Measurements from ENCODE around the gene SECISBP2L. TPM values are rescaled to one million over a fixed set of nuclear protein-coding genes. Genes with fewer than 3 reads are reported as not detected.

The SECISBP2L gene
- total RNA-seq (10 to 100 TPM; 64.3 to 72.9 TPM), polyA plus RNA-seq (10 to 100 TPM in 1 of 2 donors, 1 to 10 TPM in 1; 9.1 to 22.3 TPM)

- intact Hi-C loops (cut with micrococcal nuclease): loop anchor here (1.0 to 10.0 kb wide), 9 partner anchors 72 to 1201 kb away; partner anchors contain the start of genes CEP152, COPS2, DTWD1 and DUT
- Mint-ChIP-seq H3K36me3 (peaks cover 0 to 8% of the 10 kb centered on the region in 2 donors), H3K4me3 (peak within 1 kb of the TSS; percentile 95 to 97 (median 96)), H3K27me3 (no peaks in the 10 kb centered on the region), H3K9me3 (no peaks in the 10 kb centered on the region), H3K4me1 (peaks cover 19 to 44% (median 29%) of the 10 kb centered on the region in 4 donors), H3K27ac (peak within 1 kb of the TSS; percentile 92 to 97 (median 92))
- peak within 1 kb of the TSS; percentile 62 for H3K27ac ChIP-seq (ENCODE audit: low read depth, low read length)
- H3K4me3 ChIP-seq (ENCODE audit: low read length in 2 of 2): peak within 1 kb of the TSS; percentile 80 to 88
- ChIA-PET CTCF (ENCODE audit: partially characterized antibody) (interaction anchor here (1.0 to 3.0 kb wide), 6 partner anchors 13 to 169 kb away, joined by 4 to 8 read pairs (median 5); partner anchors contain the start of genes EID1 and GALK2), POLR2A (ENCODE audit: partially characterized antibody) (interaction anchor here (0.6 to 2.6 kb wide), 10 partner anchors 13 to 1861 kb away, joined by 3 to 23 read pairs (median 8); partner anchors contain the start of genes CEP152, COPS2, DTWD1 and EID1)
- H3K9me3 ChIP-seq (ENCODE audit: control insufficient read depth in 1 of 2, low read length in 2 of 2): no peaks in the 10 kb centered on the region
- no peaks in the 10 kb centered on the region for H3K27me3 ChIP-seq (ENCODE audit: insufficient read depth, low read length)
- H3K36me3 ChIP-seq (ENCODE audit: insufficient read depth, low read length): no peaks in the 10 kb centered on the region
- H3K4me1 ChIP-seq (ENCODE audit: insufficient read depth, low read length): peaks cover 35% of the 10 kb centered on the region
- peak; percentile 89 to 93 (median 91) for DNase-seq
These were observed at the start of gene SECISBP2L for GRCh38 chr15:49046220-49047102. Gene SECISBP2L, minus strand, starts transcription at chr15:49046446. Its CDS starts 147 bp downstream, at chr15:49046299.

- Mint-ChIP-seq H3K36me3 (peaks cover 4% of the 10 kb centered on the region in 2 donors), H3K9me3 (no peaks in the 10 kb centered on the region), H3K4me1 (no peaks in the 10 kb centered on the region), H3K27me3 (no peaks in the 10 kb centered on the region), H3K4me3 (no peak overlapping the region), H3K27ac (no peak overlapping the region)
- H3K27ac ChIP-seq (ENCODE audit: low read depth, low read length): no peak overlapping the region
- CTCF ChIA-PET (ENCODE audit: partially characterized antibody): interaction anchor here (0.7 kb wide), 1 partner anchor 8 kb away, joined by 4 read pairs; no protein-coding TSS in a partner anchor
- POLR2A ChIA-PET (ENCODE audit: partially characterized antibody): no interaction called here
- H3K4me1 ChIP-seq (ENCODE audit: insufficient read depth, low read length): no peaks in the 10 kb centered on the region
- no peaks in the 10 kb centered on the region for H3K9me3 ChIP-seq (ENCODE audit: control insufficient read depth in 1 of 2, low read length in 2 of 2)
- no peaks in the 10 kb centered on the region for H3K36me3 ChIP-seq (ENCODE audit: insufficient read depth, low read length)
- H3K27me3 ChIP-seq (ENCODE audit: insufficient read depth, low read length): no peaks in the 10 kb centered on the region
- H3K4me3 ChIP-seq (ENCODE audit: low read length in 2 of 2): no peak overlapping the region
- intact Hi-C loops (cut with micrococcal nuclease): no loop called here
- no peak for DNase-seq
These were observed 48.7 kb upstream of the SECISBP2L start for GRCh38 chr15:49094923-49095322.

GRCh38 chr15:49093252-49094105 lies 47.2 kb upstream of the SECISBP2L start:
- Histone ChIP-seq H3K27ac (ENCODE audit: low read depth, low read length) (no peak overlapping the region), H3K9me3 (ENCODE audit: control insufficient read depth in 1 of 2, low read length in 2 of 2) (no peaks in the 10 kb centered on the region), H3K4me1 (ENCODE audit: insufficient read depth, low read length) (no peaks in the 10 kb centered on the region), H3K27me3 (ENCODE audit: insufficient read depth, low read length) (no peaks in the 10 kb centered on the region), H3K4me3 (ENCODE audit: low read length in 2 of 2) (no peak overlapping the region), H3K36me3 (ENCODE audit: insufficient read depth, low read length) (no peaks in the 10 kb centered on the region)
- Mint-ChIP-seq H3K4me1 (no peaks in the 10 kb centered on the region), H3K27me3 (no peaks in the 10 kb centered on the region), H3K36me3 (peaks cover 1 to 4% of the 10 kb centered on the region in 2 donors), H3K4me3 (no peak overlapping the region), H3K9me3 (no peaks in the 10 kb centered on the region), H3K27ac (peak overlapping the region in 2 of 7 donors; percentile 38 to 42)
- intact Hi-C loops (cut with micrococcal nuclease): no loop called here
- CTCF ChIA-PET (ENCODE audit: partially characterized antibody): no interaction called here
- POLR2A ChIA-PET (ENCODE audit: partially characterized antibody): no interaction called here
- no peak for DNase-seq

GRCh38 chr15:49088996-49089395 lies 42.8 kb upstream of the SECISBP2L start:
- Mint-ChIP-seq H3K27ac (no peak overlapping the region), H3K4me1 (no peaks in the 10 kb centered on the region), H3K27me3 (no peaks in the 10 kb centered on the region), H3K36me3 (no peaks in the 10 kb centered on the region), H3K9me3 (no peaks in the 10 kb centered on the region), H3K4me3 (no peak overlapping the region)
- Histone ChIP-seq H3K27ac (ENCODE audit: low read depth, low read length) (no peak overlapping the region), H3K4me1 (ENCODE audit: insufficient read depth, low read length) (no peaks in the 10 kb centered on the region), H3K4me3 (ENCODE audit: low read length in 2 of 2) (no peak overlapping the region), H3K27me3 (ENCODE audit: insufficient read depth, low read length) (no peaks in the 10 kb centered on the region), H3K9me3 (ENCODE audit: control insufficient read depth in 1 of 2, low read length in 2 of 2) (no peaks in the 10 kb centered on the region), H3K36me3 (ENCODE audit: insufficient read depth, low read length) (no peaks in the 10 kb centered on the region)
- CTCF ChIA-PET (ENCODE audit: partially characterized antibody): no interaction called here
- intact Hi-C loops (cut with micrococcal nuclease): no loop called here
- no peak for DNase-seq
- POLR2A ChIA-PET (ENCODE audit: partially characterized antibody): no interaction called here

GRCh38 chr15:49085696-49086459 lies 39.6 kb upstream of the SECISBP2L start:
- no peak for DNase-seq
- Histone ChIP-seq H3K36me3 (ENCODE audit: insufficient read depth, low read length) (no peaks in the 10 kb centered on the region), H3K27ac (ENCODE audit: low read depth, low read length) (no peak overlapping the region), H3K4me1 (ENCODE audit: insufficient read depth, low read length) (no peaks in the 10 kb centered on the region), H3K4me3 (ENCODE audit: low read length in 2 of 2) (no peak overlapping the region), H3K9me3 (ENCODE audit: control insufficient read depth in 1 of 2, low read length in 2 of 2) (no peaks in the 10 kb centered on the region), H3K27me3 (ENCODE audit: insufficient read depth, low read length) (no peaks in the 10 kb centered on the region)
- Mint-ChIP-seq H3K4me1 (no peaks in the 10 kb centered on the region), H3K9me3 (no peaks in the 10 kb centered on the region), H3K27me3 (peaks cover 0 to 2% of the 10 kb centered on the region in 2 donors), H3K4me3 (no peak overlapping the region), H3K27ac (no peak overlapping the region), H3K36me3 (no peaks in the 10 kb centered on the region)
- intact Hi-C loops (cut with micrococcal nuclease): no loop called here
- ChIA-PET POLR2A (ENCODE audit: partially characterized antibody) (no interaction called here), CTCF (ENCODE audit: partially characterized antibody) (no interaction called here)

- Histone ChIP-seq H3K27me3 (ENCODE audit: insufficient read depth, low read length) (no peaks in the 10 kb centered on the region), H3K9me3 (ENCODE audit: control insufficient read depth in 1 of 2, low read length in 2 of 2) (no peaks in the 10 kb centered on the region), H3K4me1 (ENCODE audit: insufficient read depth, low read length) (no peaks in the 10 kb centered on the region), H3K4me3 (ENCODE audit: low read length in 2 of 2) (no peak overlapping the region), H3K36me3 (ENCODE audit: insufficient read depth, low read length) (no peaks in the 10 kb centered on the region), H3K27ac (ENCODE audit: low read depth, low read length) (no peak overlapping the region)
- Mint-ChIP-seq H3K36me3 (no peaks in the 10 kb centered on the region), H3K4me3 (no peak overlapping the region), H3K27me3 (peaks cover 0 to 2% of the 10 kb centered on the region in 2 donors), H3K4me1 (no peaks in the 10 kb centered on the region), H3K27ac (no peak overlapping the region), H3K9me3 (peaks cover 0 to 2% (median 0%) of the 10 kb centered on the region in 8 donors)
- intact Hi-C loops (cut with micrococcal nuclease): no loop called here
- POLR2A ChIA-PET (ENCODE audit: partially characterized antibody): no interaction called here
- CTCF ChIA-PET (ENCODE audit: partially characterized antibody): interaction anchor here (1.2 kb wide), 1 partner anchor 62 kb away, joined by 3 read pairs; no protein-coding TSS in a partner anchor
- no peak for DNase-seq
These were observed 38.0 kb upstream of the SECISBP2L start for GRCh38 chr15:49084285-49084570.
